ENCODE data around the gene PMEL. TPM values are rescaled to one million over a fixed set of nuclear protein-coding genes. Genes with fewer than 3 reads are reported as not detected.

Gene PMEL
- polyA plus RNA-seq, 1 experiment, result 1.8 TPM

GRCh38 chr12:55931317-55931779 lies 34.5 kb downstream of the PMEL start:
- no peak for TF ChIP-seq CTCF (IDR thresholded peaks at IDR 0.05; ENCODE audit: insufficient read depth, low read depth, low read length)
- Histone ChIP-seq H3K27me3 (ENCODE audit: control insufficient read depth, insufficient read depth, low read length) (no peaks in the 10 kb centered on the region), H3K4me3 (ENCODE audit: low read depth, low read length) (peak overlapping the region; percentile 79), H3K36me3 (ENCODE audit: control insufficient read depth, insufficient read depth, low read length) (no peaks in the 10 kb centered on the region)
- POLR2A ChIA-PET, result interaction anchor here (0.6 kb wide), 1 partner anchor 113 kb away, joined by 3 read pairs; no protein-coding TSS in a partner anchor
- DNase-seq (ENCODE audit: low read depth), result no peak
- CTCF ChIA-PET, result interaction anchor here (0.6 to 8.5 kb wide), 7 partner anchors 8 to 1125 kb away, joined by 3 to 86 read pairs (median 4); partner anchors contain the start of genes DNAJC14 and GDF11

GRCh38 chr12:55930771-55931316 lies 35.0 kb downstream of the PMEL start, which contains the start of gene DGKA:
TSS of gene DGKA (plus strand) at chr12:55931162. CDS start at chr12:55936504, 5,342 bp downstream.
- H3K4me3 ChIP-seq (ENCODE audit: low read depth, low read length), result peak within 1 kb of the TSS; percentile 79
- TF ChIP-seq CTCF (IDR thresholded peaks at IDR 0.05; ENCODE audit: insufficient read depth, low read depth, low read length), result peak; percentile 72
- POLR2A ChIA-PET, result interaction anchor here (0.6 kb wide), 1 partner anchor 57 kb away, joined by 3 read pairs; no protein-coding TSS in a partner anchor
- no peak for DNase-seq (ENCODE audit: low read depth)
- no peaks in the 10 kb centered on the region for H3K27me3 ChIP-seq (ENCODE audit: control insufficient read depth, insufficient read depth, low read length)
- CTCF ChIA-PET, result interaction anchor here (0.6 to 8.5 kb wide), 15 partner anchors 9 to 1125 kb away, joined by 3 to 86 read pairs (median 3); partner anchors contain the start of genes DNAJC14 and GDF11
- no peaks in the 10 kb centered on the region for H3K36me3 ChIP-seq (ENCODE audit: control insufficient read depth, insufficient read depth, low read length)

- no peak overlapping the region for H3K4me3 ChIP-seq (ENCODE audit: low read depth, low read length)
- TF ChIP-seq CTCF (IDR thresholded peaks at IDR 0.05; ENCODE audit: insufficient read depth, low read depth, low read length), result no peak
- ChIA-PET POLR2A (no interaction called here), CTCF (interaction anchor here (1.0 to 8.5 kb wide), 6 partner anchors 10 to 190 kb away, joined by 3 to 86 read pairs (median 12); partner anchors contain the start of genes DNAJC14 and GDF11)
- DNase-seq (ENCODE audit: low read depth), result no peak
- no peaks in the 10 kb centered on the region for H3K27me3 ChIP-seq (ENCODE audit: control insufficient read depth, insufficient read depth, low read length)
- H3K36me3 ChIP-seq (ENCODE audit: control insufficient read depth, insufficient read depth, low read length), result no peaks in the 10 kb centered on the region
Observed at GRCh38 chr12:55929306-55929791, 36.5 kb downstream of the PMEL start.

GRCh38 chr12:55927588-55928502 lies 38.0 kb downstream of the PMEL start, which contains the start of gene PYM1:
TSS of gene PYM1 (minus strand) at chr12:55927894. CDS start at chr12:55927761, 133 bp downstream.
- H3K4me3 ChIP-seq (ENCODE audit: low read depth, low read length), result peak within 1 kb of the TSS; percentile 78
- DNase-seq (ENCODE audit: low read depth), result no peak
- H3K36me3 ChIP-seq (ENCODE audit: control insufficient read depth, insufficient read depth, low read length), result no peaks in the 10 kb centered on the region
- no peaks in the 10 kb centered on the region for H3K27me3 ChIP-seq (ENCODE audit: control insufficient read depth, insufficient read depth, low read length)
- CTCF ChIA-PET, result interaction anchor here (0.6 to 4.4 kb wide), 17 partner anchors 11 to 198 kb away, joined by 3 to 30 read pairs (median 9); partner anchors contain the start of genes CD63, DNAJC14, MMP19 and ORMDL2
- no peak for TF ChIP-seq CTCF (IDR thresholded peaks at IDR 0.05; ENCODE audit: insufficient read depth, low read depth, low read length)
- POLR2A ChIA-PET, result no interaction called here
